HFFc6 (cell line): ENCODE data around the gene AKAP13. TPM values are rescaled to one million over a fixed set of nuclear protein-coding genes. Genes with fewer than 3 reads are reported as not detected.

ENCODE experiments used
- DNase-seq: peaks from one replicate; pipeline ENCODE4 v3.0.0-alpha.2; 2018
- H3K27ac Mint-ChIP-seq: 2 replicates; pipeline ENCODE4 v1.8.0; 2020; ENCODE audit warnings: mild to moderate bottlenecking, mixed read lengths
- H3K27me3 Mint-ChIP-seq: 2 replicates; pipeline ENCODE4 v1.8.0; 2021; ENCODE audit warnings: mild to moderate bottlenecking, moderate library complexity, mixed read lengths; ENCODE audit not compliant: insufficient read depth
- H3K36me3 Mint-ChIP-seq: 2 replicates; pipeline ENCODE4 v1.8.0; 2021; ENCODE audit warnings: low read depth, mixed read lengths
- H3K4me1 Mint-ChIP-seq: 2 replicates; pipeline ENCODE4 v1.8.0; 2020; ENCODE audit warnings: low read depth, mixed read lengths
- H3K4me3 Mint-ChIP-seq: 2 replicates; pipeline ENCODE4 v1.8.0; 2020; ENCODE audit warnings: mild to moderate bottlenecking, moderate library complexity, mixed read lengths
- H3K9me3 Mint-ChIP-seq: 2 replicates; pipeline ENCODE4 v1.8.0; 2020; ENCODE audit warnings: mild to moderate bottlenecking, mixed read lengths
- CTCF ChIP-seq: fragments of 200-600 bp; sonication (generic); IDR thresholded peaks from 2 replicates; pipeline ENCODE4 v1.5.0; 2021; ENCODE audit warnings: antibody characterized with exemption, mild to moderate bottlenecking
- total RNA-seq, 6 experiments: library from RNA; stranded (reverse); fragmentation: NEBNext Ultra II Directional; extraction: Animal tissue kit (Norgen Biotek cat#: 25700); gene quantifications; 2 replicates in 1 of 6; 3 replicates in 5 of 6; pipeline ENCODE4 v1.2.3, GENCODE V29; 2021

The AKAP13 gene
- total RNA-seq, 6 experiments from 2014 or later = 29.0 to 51.3 (median 35.6) TPM

GRCh38 chr15:85667491-85668424 is 287.4 kb downstream of the AKAP13 start:
- Mint-ChIP-seq H3K9me3 (no peaks in the 10 kb centered on the region), H3K27ac (peak overlapping the region; percentile 100), H3K27me3 (no peaks in the 10 kb centered on the region; the same call in 1 of the 2 replicates), H3K4me3 (peak overlapping the region; percentile 85), H3K4me1 (peaks cover 48% of the 10 kb centered on the region), H3K36me3 (peaks cover 53% of the 10 kb centered on the region)
- TF ChIP-seq CTCF = no peak
- DNase-seq = peak; percentile 100

GRCh38 chr15:85671156-85671555 is 290.8 kb downstream of the AKAP13 start:
- H3K4me3 Mint-ChIP-seq = no peak overlapping the region
- peaks cover 66% of the 10 kb centered on the region for H3K4me1 Mint-ChIP-seq
- TF ChIP-seq CTCF = no peak
- peaks cover 28% of the 10 kb centered on the region for H3K36me3 Mint-ChIP-seq
- peak overlapping the region; percentile 83 for H3K27ac Mint-ChIP-seq
- DNase-seq = no peak
- no peaks in the 10 kb centered on the region; the same call in 1 of the 2 replicates for H3K27me3 Mint-ChIP-seq
- H3K9me3 Mint-ChIP-seq = no peaks in the 10 kb centered on the region

- TF ChIP-seq CTCF = no peak
- no peaks in the 10 kb centered on the region for H3K9me3 Mint-ChIP-seq
- no peaks in the 10 kb centered on the region; the same call in 1 of the 2 replicates for H3K27me3 Mint-ChIP-seq
- peak; percentile 29 for DNase-seq
- no peak overlapping the region for H3K4me3 Mint-ChIP-seq
- peak overlapping the region; percentile 83 for H3K27ac Mint-ChIP-seq
- peaks cover 63% of the 10 kb centered on the region for H3K4me1 Mint-ChIP-seq
- peaks cover 23% of the 10 kb centered on the region for H3K36me3 Mint-ChIP-seq
Observed at GRCh38 chr15:85672332-85673084, 292.1 kb downstream of the AKAP13 start.

GRCh38 chr15:85673326-85673725 is 292.9 kb downstream of the AKAP13 start:
- peaks cover 20% of the 10 kb centered on the region for H3K36me3 Mint-ChIP-seq
- peaks cover 55% of the 10 kb centered on the region for H3K4me1 Mint-ChIP-seq
- H3K27ac Mint-ChIP-seq = peak overlapping the region; percentile 83
- no peaks in the 10 kb centered on the region; the same call in 1 of the 2 replicates for H3K27me3 Mint-ChIP-seq
- H3K9me3 Mint-ChIP-seq = no peaks in the 10 kb centered on the region
- no peak for TF ChIP-seq CTCF
- no peak for DNase-seq
- H3K4me3 Mint-ChIP-seq = no peak overlapping the region

- Mint-ChIP-seq H3K4me1 (peaks cover 40% of the 10 kb centered on the region), H3K27ac (peak overlapping the region; percentile 15; the same call in 1 of the 2 replicates)
Observed at GRCh38 chr15:85676342-85677098, 296.1 kb downstream of the AKAP13 start.

More at GRCh38 chr15:85676342-85677098, 296.1 kb downstream of the AKAP13 start:
- H3K27me3 Mint-ChIP-seq = no peaks in the 10 kb centered on the region; the same call in 1 of the 2 replicates
- no peak overlapping the region for H3K4me3 Mint-ChIP-seq
- H3K36me3 Mint-ChIP-seq = peaks cover 2% of the 10 kb centered on the region
- H3K9me3 Mint-ChIP-seq = no peaks in the 10 kb centered on the region
- no peak for TF ChIP-seq CTCF
- no peak for DNase-seq
